A673 (cell line): Measurements from ENCODE around the gene MGAT5. TPM values are rescaled to one million over a fixed set of nuclear protein-coding genes. Genes with fewer than 3 reads are reported as not detected.

Source experiments
- BruUV-seq: library from RNA; stranded (reverse); fragments of 400-500 nt; replicated peaks from 2 replicates; lab custom pipeline; 2021; lab: Mats Ljungman, UMichigan
- CTCF ChIA-PET: fragments of 300-600 bp; sonication (Branson Sonifier 250); formaldehyde crosslinking; loops from one replicate; lab custom pipeline; 2022; ENCODE audit warnings: antibody characterized with exemption; lab: Charles Lee
- POLR2A ChIA-PET: fragments of 300-600 bp; sonication (Branson Sonifier 250); formaldehyde crosslinking; loops from one replicate; lab custom pipeline; 2022; ENCODE audit warnings: antibody characterized with exemption; ENCODE audit not compliant: low non-redundant PET; lab: Charles Lee
- DNase-seq: peaks from one replicate; pipeline ENCODE4 v3.0.0-alpha.2; 2015; ENCODE audit warnings: low spot score
- H3K27ac ChIP-seq: fragments of 200-600 bp; sonication (generic); 2 replicates; pipeline ENCODE4 v1.5.1; 2016; ENCODE audit warnings: mixed run types, low read depth, mild to moderate bottlenecking, mixed read lengths, antibody characterized with exemption, low read length; ENCODE audit not compliant: poor library complexity, severe bottlenecking
- H3K27me3 ChIP-seq: fragments of 200-600 bp; sonication (generic); replicated peaks from 2 replicates; pipeline ENCODE4 v1.6.1; 2017; ENCODE audit warnings: mixed run types, low read depth, mild to moderate bottlenecking, mixed read lengths, antibody characterized with exemption, low read length; ENCODE audit not compliant: insufficient read depth, poor library complexity
- H3K36me3 ChIP-seq: fragments of 200-600 bp; sonication (generic); 2 replicates; pipeline ENCODE4 v1.6.1; 2016; ENCODE audit warnings: mixed run types, mild to moderate bottlenecking, mixed read lengths, antibody characterized with exemption, low read length; ENCODE audit not compliant: insufficient read depth, poor library complexity, severe bottlenecking
- H3K4me1 ChIP-seq: fragments of 200-600 bp; sonication (generic); 2 replicates; pipeline ENCODE4 v1.6.1; 2017; ENCODE audit warnings: mixed run types, mild to moderate bottlenecking, mixed read lengths, antibody characterized with exemption, low read length; ENCODE audit not compliant: insufficient read depth, poor library complexity, severe bottlenecking
- H3K4me3 ChIP-seq: fragments of 200-600 bp; sonication (generic); 2 replicates; pipeline ENCODE4 v1.5.1; 2016; ENCODE audit warnings: low read depth, mixed run types, mild to moderate bottlenecking, mixed read lengths, low read length; ENCODE audit not compliant: poor library complexity, severe bottlenecking
- H3K9me3 ChIP-seq: fragments of 200-600 bp; sonication (generic); 2 replicates; pipeline ENCODE4 v1.6.1; 2016; ENCODE audit warnings: mixed run types, low read depth, mild to moderate bottlenecking, mixed read lengths, antibody characterized with exemption, low read length; ENCODE audit not compliant: poor library complexity, severe bottlenecking
- CTCF ChIP-seq: fragments of 300-800, 200-600 bp; sonication (generic); conservative IDR thresholded peaks from 2 replicates; pipeline ENCODE4 v1.5.1; 2017; ENCODE audit warnings: low read depth, mild to moderate bottlenecking, antibody characterized with exemption, low read length, moderate library complexity, mixed read lengths
- EZH2 ChIP-seq: fragments of 200-600 bp; sonication (generic); IDR thresholded peaks from 2 replicates; pipeline ENCODE4 v1.6.1; 2017; ENCODE audit warnings: borderline replicate concordance, low read depth, mild to moderate bottlenecking, mixed read lengths, antibody characterized with exemption, low read length; ENCODE audit not compliant: poor library complexity, severe bottlenecking
- intact Hi-C: fragments of 100-400 bp; cut with micrococcal nuclease; formaldehyde crosslinking; loops from one replicate; pipeline ENCODE4 v1.10.0; 2022; ENCODE audit not compliant: unreplicated experiment
- total RNA-seq: library from RNA; stranded (reverse); gene quantifications from 2 replicates; pipeline ENCODE4 v1.2.3, GENCODE V29; 2021

The MGAT5 gene
- total RNA-seq, 1 experiment from 2014 or later = 11.0 TPM

GRCh38 chr2:134217924-134218323 is 35.9 kb upstream of the MGAT5 start:
- POLR2A ChIA-PET = no interaction called here
- Histone ChIP-seq H3K27ac (no peak overlapping the region), H3K36me3 (no peaks in the 10 kb centered on the region), H3K4me1 (no peaks in the 10 kb centered on the region), H3K9me3 (no peaks in the 10 kb centered on the region), H3K27me3 (peaks cover 9% of the 10 kb centered on the region), H3K4me3 (no peak overlapping the region)
- no peak for DNase-seq
- CTCF ChIA-PET = no interaction called here
- intact Hi-C loops = no loop called here
- no TSS peak for BruUV-seq
- TF ChIP-seq CTCF = no peak
- no peak for TF ChIP-seq EZH2

GRCh38 chr2:134218414-134218813 is 35.5 kb upstream of the MGAT5 start:
- CTCF ChIA-PET = no interaction called here
- no peaks in the 10 kb centered on the region for H3K9me3 ChIP-seq
- no TSS peak for BruUV-seq
- intact Hi-C loops = no loop called here
- POLR2A ChIA-PET = no interaction called here
- no peak overlapping the region for H3K27ac ChIP-seq
- H3K27me3 ChIP-seq = peaks cover 9% of the 10 kb centered on the region
- DNase-seq = no peak
- TF ChIP-seq CTCF (no peak), EZH2 (no peak)
- no peaks in the 10 kb centered on the region for H3K36me3 ChIP-seq
- no peaks in the 10 kb centered on the region for H3K4me1 ChIP-seq
- no peak overlapping the region for H3K4me3 ChIP-seq

GRCh38 chr2:134218930-134219658 is 34.8 kb upstream of the MGAT5 start:
- intact Hi-C loops = no loop called here

More at GRCh38 chr2:134218930-134219658, 34.8 kb upstream of the MGAT5 start:
- CTCF ChIA-PET = no interaction called here
- no peak for TF ChIP-seq EZH2
- no peak for TF ChIP-seq CTCF
- Histone ChIP-seq H3K9me3 (no peaks in the 10 kb centered on the region), H3K4me3 (no peak overlapping the region), H3K36me3 (no peaks in the 10 kb centered on the region), H3K27me3 (peaks cover 9% of the 10 kb centered on the region), H3K27ac (no peak overlapping the region), H3K4me1 (no peaks in the 10 kb centered on the region)
- DNase-seq = no peak
- POLR2A ChIA-PET = no interaction called here
- no TSS peak for BruUV-seq
